Activated naive CD8-positive, alpha-beta T cell treated with anti-CD3 and anti-CD28 coated beads, Interleukin-2, amount 10 ng/mL, durations not matched to agents 7 days and 5 days (primary cell): ENCODE measurements around the gene CDK12. TPM values are rescaled to one million over a fixed set of nuclear protein-coding genes. Genes with fewer than 3 reads are reported as not detected.
"Not testable (repeated sequence)": the region's sequence is repeated elsewhere in the genome, so short reads cannot be mapped to it uniquely, and the experiment has no call there.

Experiments used
- ATAC-seq: fragments of 150-1000 bp; cut with Tn5 transposase; one replicate; pipeline ENCODE4 v1.10.0; 2021; ENCODE audit warnings: low read depth, moderate library complexity
- POLR2A ChIA-PET: fragments of 350-600 bp; sonication (Branson Sonifier 250); formaldehyde crosslinking; loops from one replicate; lab custom pipeline; 2021; ENCODE audit warnings: antibody characterized with exemption; lab: Charles Lee
- DNase-seq: peaks from one replicate; pipeline ENCODE4 v3.0.0; 2021
- H3K27ac Mint-ChIP-seq: one replicate; pipeline ENCODE4 v1.8.0; 2022; ENCODE audit warnings: mild to moderate bottlenecking, mixed read lengths
- H3K27me3 Mint-ChIP-seq: one replicate; pipeline ENCODE4 v1.8.0; 2022; ENCODE audit warnings: mild to moderate bottlenecking, moderate library complexity, mixed read lengths
- H3K36me3 Mint-ChIP-seq: one replicate; pipeline ENCODE4 v1.8.0; 2021; ENCODE audit warnings: mild to moderate bottlenecking, mixed read lengths
- H3K4me1 Mint-ChIP-seq: one replicate; pipeline ENCODE4 v1.8.0; 2021; ENCODE audit warnings: mixed read lengths
- H3K4me3 Mint-ChIP-seq: one replicate; pipeline ENCODE4 v1.8.0; 2022; ENCODE audit warnings: mild to moderate bottlenecking, moderate library complexity, mixed read lengths
- H3K9me3 Mint-ChIP-seq: one replicate; pipeline ENCODE4 v1.8.0; 2021; ENCODE audit warnings: mixed read lengths
- total RNA-seq, 2 experiments: library from RNA; stranded (reverse); gene quantifications; one replicate each; pipeline ENCODE4 v1.2.3, GENCODE V29; 2021

The CDK12 gene
- total RNA-seq, 2 experiments from 2014 or later: 86.6 to 87.6 TPM

GRCh38 chr17:39468610-39469009 lies 7.3 kb downstream of the CDK12 start:
- H3K9me3 Mint-ChIP-seq: not testable (repeated sequence)

GRCh38 chr17:39473310-39473709 lies 12.0 kb downstream of the CDK12 start:
- peaks cover 3% of the 10 kb centered on the region for H3K4me1 Mint-ChIP-seq
- POLR2A ChIA-PET: no interaction called here
- no peak overlapping the region for H3K27ac Mint-ChIP-seq
- no peaks in the 10 kb centered on the region for H3K9me3 Mint-ChIP-seq
- no peaks in the 10 kb centered on the region for H3K27me3 Mint-ChIP-seq
- H3K4me3 Mint-ChIP-seq: no peak overlapping the region
- DNase-seq (no peak), ATAC-seq (no peak)
- H3K36me3 Mint-ChIP-seq: peaks cover 16% of the 10 kb centered on the region

More at GRCh38 chr17:39468610-39469009, 7.3 kb downstream of the CDK12 start:
- H3K36me3 Mint-ChIP-seq: peaks cover 19% of the 10 kb centered on the region
- H3K27ac Mint-ChIP-seq, H3K27me3 Mint-ChIP-seq, DNase-seq, H3K4me3 Mint-ChIP-seq, ATAC-seq, POLR2A ChIA-PET: not testable (repeated sequence)
- H3K4me1 Mint-ChIP-seq: peaks cover 28% of the 10 kb centered on the region

GRCh38 chr17:39479631-39480030 lies 18.3 kb downstream of the CDK12 start:
- H3K9me3 Mint-ChIP-seq, ATAC-seq, H3K27ac Mint-ChIP-seq, DNase-seq, H3K4me3 Mint-ChIP-seq, H3K27me3 Mint-ChIP-seq, H3K4me1 Mint-ChIP-seq: not testable (repeated sequence)
- H3K36me3 Mint-ChIP-seq: peaks cover 16% of the 10 kb centered on the region
- POLR2A ChIA-PET: interaction anchor here (0.6 to 1.5 kb wide), 3 partner anchors 16 to 19 kb away, joined by 3 to 5 read pairs (median 3); partner anchors contain the start of gene CDK12

- no peak overlapping the region for H3K4me3 Mint-ChIP-seq
- ATAC-seq: no peak
- DNase-seq: no peak
- H3K4me1 Mint-ChIP-seq: no peaks in the 10 kb centered on the region
- H3K9me3 Mint-ChIP-seq: no peaks in the 10 kb centered on the region
- no peak overlapping the region for H3K27ac Mint-ChIP-seq
- POLR2A ChIA-PET: interaction anchor here (1.0 kb wide), 1 partner anchor 22 kb away, joined by 3 read pairs; the partner anchor contains the start of gene CDK12
- H3K36me3 Mint-ChIP-seq: peaks cover 10% of the 10 kb centered on the region
- no peaks in the 10 kb centered on the region for H3K27me3 Mint-ChIP-seq
These were observed 22.2 kb downstream of the CDK12 start for GRCh38 chr17:39483506-39483905.

GRCh38 chr17:39484178-39484577 lies 22.9 kb downstream of the CDK12 start:
- POLR2A ChIA-PET: interaction anchor here (1.0 kb wide), 1 partner anchor 23 kb away, joined by 3 read pairs; the partner anchor contains the start of gene CDK12
- ATAC-seq (no peak), DNase-seq (no peak)
- Mint-ChIP-seq H3K4me1 (no peaks in the 10 kb centered on the region), H3K27me3 (no peaks in the 10 kb centered on the region), H3K9me3 (no peaks in the 10 kb centered on the region), H3K36me3 (peaks cover 9% of the 10 kb centered on the region), H3K27ac (no peak overlapping the region), H3K4me3 (no peak overlapping the region)

- ATAC-seq (no peak), DNase-seq (no peak)
- Mint-ChIP-seq H3K36me3 (peaks cover 6% of the 10 kb centered on the region), H3K4me3 (no peak overlapping the region), H3K27ac (no peak overlapping the region), H3K9me3 (no peaks in the 10 kb centered on the region), H3K27me3 (no peaks in the 10 kb centered on the region), H3K4me1 (no peaks in the 10 kb centered on the region)
- POLR2A ChIA-PET: no interaction called here
These were observed 24.3 kb downstream of the CDK12 start for GRCh38 chr17:39485555-39485954.

- H3K27me3 Mint-ChIP-seq: no peaks in the 10 kb centered on the region
- DNase-seq (no peak), ATAC-seq (no peak)
- H3K4me1 Mint-ChIP-seq: no peaks in the 10 kb centered on the region
- POLR2A ChIA-PET: no interaction called here
- no peak overlapping the region for H3K4me3 Mint-ChIP-seq
- peaks cover 5% of the 10 kb centered on the region for H3K36me3 Mint-ChIP-seq
- no peaks in the 10 kb centered on the region for H3K9me3 Mint-ChIP-seq
- H3K27ac Mint-ChIP-seq: no peak overlapping the region
These were observed 25.0 kb downstream of the CDK12 start for GRCh38 chr17:39486242-39486641.

GRCh38 chr17:39487490-39487889 lies 26.2 kb downstream of the CDK12 start:
- not testable (repeated sequence) for H3K36me3 Mint-ChIP-seq, H3K4me1 Mint-ChIP-seq, H3K27me3 Mint-ChIP-seq, DNase-seq, ATAC-seq, H3K27ac Mint-ChIP-seq, H3K9me3 Mint-ChIP-seq, H3K4me3 Mint-ChIP-seq
- POLR2A ChIA-PET: interaction anchor here (0.7 to 1.6 kb wide), 2 partner anchors 26 to 75 kb away, joined by 6 to 8 read pairs; partner anchors contain the start of gene CDK12

GRCh38 chr17:39487946-39488345 lies 26.7 kb downstream of the CDK12 start:
- Mint-ChIP-seq H3K36me3 (peaks cover 7% of the 10 kb centered on the region), H3K4me3 (no peak overlapping the region), H3K27ac (no peak overlapping the region), H3K9me3 (no peaks in the 10 kb centered on the region), H3K27me3 (no peaks in the 10 kb centered on the region), H3K4me1 (no peaks in the 10 kb centered on the region)
- POLR2A ChIA-PET: interaction anchor here (0.7 to 1.6 kb wide), 2 partner anchors 26 to 74 kb away, joined by 6 to 8 read pairs; partner anchors contain the start of gene CDK12
- DNase-seq: no peak
- ATAC-seq: no peak

- ATAC-seq, POLR2A ChIA-PET, H3K4me3 Mint-ChIP-seq, H3K27ac Mint-ChIP-seq, H3K9me3 Mint-ChIP-seq, DNase-seq, H3K27me3 Mint-ChIP-seq, H3K4me1 Mint-ChIP-seq: not testable (repeated sequence)
- peaks cover 22% of the 10 kb centered on the region for H3K36me3 Mint-ChIP-seq
These were observed 35.6 kb downstream of the CDK12 start for GRCh38 chr17:39496921-39497320.

GRCh38 chr17:39507511-39507910 lies 46.2 kb downstream of the CDK12 start:
- H3K9me3 Mint-ChIP-seq: no peaks in the 10 kb centered on the region
- H3K27ac Mint-ChIP-seq: no peak overlapping the region
- H3K4me3 Mint-ChIP-seq: no peak overlapping the region
- DNase-seq (no peak), ATAC-seq (no peak)
- H3K36me3 Mint-ChIP-seq: peaks cover 41% of the 10 kb centered on the region
- no peaks in the 10 kb centered on the region for H3K27me3 Mint-ChIP-seq
- H3K4me1 Mint-ChIP-seq: peaks cover 5% of the 10 kb centered on the region
- POLR2A ChIA-PET: no interaction called here

- ATAC-seq (no peak), DNase-seq (no peak)
- no peaks in the 10 kb centered on the region for H3K27me3 Mint-ChIP-seq
- POLR2A ChIA-PET: no interaction called here
- H3K4me1 Mint-ChIP-seq: peaks cover 5% of the 10 kb centered on the region
- H3K36me3 Mint-ChIP-seq: peaks cover 37% of the 10 kb centered on the region
- no peaks in the 10 kb centered on the region for H3K9me3 Mint-ChIP-seq
- no peak overlapping the region for H3K27ac Mint-ChIP-seq
- no peak overlapping the region for H3K4me3 Mint-ChIP-seq
These were observed 47.7 kb downstream of the CDK12 start for GRCh38 chr17:39508987-39509386.

- peaks cover 3% of the 10 kb centered on the region for H3K4me1 Mint-ChIP-seq
- no peaks in the 10 kb centered on the region for H3K27me3 Mint-ChIP-seq
- no peaks in the 10 kb centered on the region for H3K9me3 Mint-ChIP-seq
- H3K36me3 Mint-ChIP-seq: peaks cover 37% of the 10 kb centered on the region
- DNase-seq (no peak), ATAC-seq (no peak)
- POLR2A ChIA-PET: no interaction called here
- no peak overlapping the region for H3K4me3 Mint-ChIP-seq
- H3K27ac Mint-ChIP-seq: no peak overlapping the region
These were observed 52.0 kb downstream of the CDK12 start for GRCh38 chr17:39513309-39513708.

- Mint-ChIP-seq H3K4me1 (peaks cover 3% of the 10 kb centered on the region), H3K4me3 (no peak overlapping the region), H3K36me3 (peaks cover 37% of the 10 kb centered on the region), H3K27ac (no peak overlapping the region), H3K9me3 (no peaks in the 10 kb centered on the region), H3K27me3 (no peaks in the 10 kb centered on the region)
- no peak for DNase-seq
- POLR2A ChIA-PET: no interaction called here
- no peak for ATAC-seq
These were observed 52.6 kb downstream of the CDK12 start for GRCh38 chr17:39513915-39514314.
